ENCODE data around the gene VCP. TPM values are rescaled to one million over a fixed set of nuclear protein-coding genes. Genes with fewer than 3 reads are reported as not detected.

VCP gene
- polyA plus RNA-seq, 2 of the 4 experiments (the other 2 are of a cell fraction): 390 to 428 TPM

GRCh38 chr9:35069020-35069419 is 3.4 kb downstream of the VCP start:
- WGBS (ENCODE audit: missing lambda C conversion rate): 69% methylated on average over 4 of the region's 4 CpGs
- ATAC-seq: no peak
- Histone ChIP-seq H3K9me3 (no peaks in the 10 kb centered on the region), H3K4me3 (no peak overlapping the region), H3K27ac (no peak overlapping the region), H3K4me2 (peak overlapping the region; percentile 83), H3K4me1 (peaks cover 28% of the 10 kb centered on the region)
- DNase-seq (ENCODE audit: low read depth in 1 of 2, low spot score in 1 of 2): no peak
- no peak for FAIRE-seq
- POLR2A ChIA-PET: no interaction called here
- CTCF ChIA-PET: interaction anchor here (0.9 to 1.4 kb wide), 4 partner anchors 17 to 169 kb away, joined by 3 to 4 read pairs (median 4); no protein-coding TSS in a partner anchor
- TF ChIP-seq, protein P1, sequence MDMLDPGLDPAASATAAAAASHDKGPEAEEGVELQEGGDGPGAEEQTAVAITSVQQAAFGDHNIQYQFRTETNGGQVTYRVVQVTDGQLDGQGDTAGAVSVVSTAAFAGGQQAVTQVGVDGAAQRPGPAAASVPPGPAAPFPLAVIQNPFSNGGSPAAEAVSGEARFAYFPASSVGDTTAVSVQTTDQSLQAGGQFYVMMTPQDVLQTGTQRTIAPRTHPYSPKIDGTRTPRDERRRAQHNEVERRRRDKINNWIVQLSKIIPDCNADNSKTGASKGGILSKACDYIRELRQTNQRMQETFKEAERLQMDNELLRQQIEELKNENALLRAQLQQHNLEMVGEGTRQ (IDR thresholded peaks at IDR 0.05): no peak
- TF ChIP-seq ATOH8 (CRISPR knock-in tag; IDR thresholded peaks at IDR 0.05; ENCODE audit: low read depth): no peak
- no peak for TF ChIP-seq CEBPB (IDR thresholded peaks at IDR 0.05)
- TF ChIP-seq RARB (CRISPR knock-in tag; IDR thresholded peaks at IDR 0.05): no peak
- TF ChIP-seq HOXB13 (CRISPR knock-in tag; IDR thresholded peaks at IDR 0.05; ENCODE audit: low read depth): no peak
- TF ChIP-seq ZNF302 (CRISPR knock-in tag; IDR thresholded peaks at IDR 0.05): no peak
- TF ChIP-seq NFE2L2 (conservative IDR thresholded peaks at IDR 0.05; ENCODE audit: low read length): no peak
- TF ChIP-seq, protein P2, sequence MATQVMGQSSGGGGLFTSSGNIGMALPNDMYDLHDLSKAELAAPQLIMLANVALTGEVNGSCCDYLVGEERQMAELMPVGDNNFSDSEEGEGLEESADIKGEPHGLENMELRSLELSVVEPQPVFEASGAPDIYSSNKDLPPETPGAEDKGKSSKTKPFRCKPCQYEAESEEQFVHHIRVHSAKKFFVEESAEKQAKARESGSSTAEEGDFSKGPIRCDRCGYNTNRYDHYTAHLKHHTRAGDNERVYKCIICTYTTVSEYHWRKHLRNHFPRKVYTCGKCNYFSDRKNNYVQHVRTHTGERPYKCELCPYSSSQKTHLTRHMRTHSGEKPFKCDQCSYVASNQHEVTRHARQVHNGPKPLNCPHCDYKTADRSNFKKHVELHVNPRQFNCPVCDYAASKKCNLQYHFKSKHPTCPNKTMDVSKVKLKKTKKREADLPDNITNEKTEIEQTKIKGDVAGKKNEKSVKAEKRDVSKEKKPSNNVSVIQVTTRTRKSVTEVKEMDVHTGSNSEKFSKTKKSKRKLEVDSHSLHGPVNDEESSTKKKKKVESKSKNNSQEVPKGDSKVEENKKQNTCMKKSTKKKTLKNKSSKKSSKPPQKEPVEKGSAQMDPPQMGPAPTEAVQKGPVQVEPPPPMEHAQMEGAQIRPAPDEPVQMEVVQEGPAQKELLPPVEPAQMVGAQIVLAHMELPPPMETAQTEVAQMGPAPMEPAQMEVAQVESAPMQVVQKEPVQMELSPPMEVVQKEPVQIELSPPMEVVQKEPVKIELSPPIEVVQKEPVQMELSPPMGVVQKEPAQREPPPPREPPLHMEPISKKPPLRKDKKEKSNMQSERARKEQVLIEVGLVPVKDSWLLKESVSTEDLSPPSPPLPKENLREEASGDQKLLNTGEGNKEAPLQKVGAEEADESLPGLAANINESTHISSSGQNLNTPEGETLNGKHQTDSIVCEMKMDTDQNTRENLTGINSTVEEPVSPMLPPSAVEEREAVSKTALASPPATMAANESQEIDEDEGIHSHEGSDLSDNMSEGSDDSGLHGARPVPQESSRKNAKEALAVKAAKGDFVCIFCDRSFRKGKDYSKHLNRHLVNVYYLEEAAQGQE (IDR thresholded peaks at IDR 0.05): no peak
- no peak for TF ChIP-seq HES2 (IDR thresholded peaks at IDR 0.05)
- no peak for TF ChIP-seq RAD21 (conservative IDR thresholded peaks at IDR 0.05 in 1 of 2, IDR thresholded peaks at IDR 0.05 in 1 of 2)
- no peak for TF ChIP-seq NR3C1 (IDR thresholded peaks at IDR 0.05)
- TF ChIP-seq CBX2 (IDR thresholded peaks at IDR 0.05; ENCODE audit: borderline replicate concordance, low read depth): no peak
- TF ChIP-seq MYC (IDR thresholded peaks at IDR 0.05; ENCODE audit: borderline replicate concordance, low read length): no peak
- TF ChIP-seq POLR2A (IDR thresholded peaks at IDR 0.05; ENCODE audit: low read length): no peak
- no peak for TF ChIP-seq TP53 (CRISPR knock-in tag; IDR thresholded peaks at IDR 0.05)
- TF ChIP-seq, protein P3, sequence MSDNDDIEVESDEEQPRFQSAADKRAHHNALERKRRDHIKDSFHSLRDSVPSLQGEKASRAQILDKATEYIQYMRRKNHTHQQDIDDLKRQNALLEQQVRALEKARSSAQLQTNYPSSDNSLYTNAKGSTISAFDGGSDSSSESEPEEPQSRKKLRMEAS (IDR thresholded peaks at IDR 0.05): no peak

DNA sequence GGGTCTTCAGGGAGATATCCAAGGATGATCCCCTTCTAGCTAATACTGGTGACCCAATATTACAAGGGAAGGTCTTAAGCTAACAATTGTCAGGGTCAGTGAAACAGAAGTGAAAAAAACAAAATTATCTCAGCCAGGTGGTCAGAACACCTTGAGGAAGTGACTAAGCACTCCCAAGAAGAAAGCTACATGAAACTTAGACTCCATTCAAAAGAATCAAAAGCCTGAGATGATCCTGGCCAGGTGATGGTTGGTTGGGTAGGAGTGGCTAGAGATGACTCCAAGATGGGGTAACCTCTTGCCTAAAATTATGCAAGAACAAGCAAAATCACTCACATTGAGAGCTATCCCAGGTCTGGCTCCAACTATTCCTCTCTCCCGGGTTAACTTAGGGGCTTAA is 5.4 kb downstream of the VCP start:
- no peak overlapping the region for H3K4me3 ChIP-seq
- CTCF ChIA-PET: interaction anchor here (1.0 to 2.5 kb wide), 4 partner anchors 15 to 49 kb away, joined by 6 to 12 read pairs (median 9); partner anchors contain the start of gene PIGO
- DNase-seq (ENCODE audit: low read depth in 1 of 2, low spot score in 1 of 2): no peak

More for the DNA sequence above, 5.4 kb downstream of the VCP start:
- H3K27ac ChIP-seq: no peak overlapping the region
- POLR2A ChIA-PET: no interaction called here
- FAIRE-seq: no peak
- no peak for ATAC-seq
- H3K9me3 ChIP-seq: no peaks in the 10 kb centered on the region
- peaks cover 24% of the 10 kb centered on the region for H3K4me1 ChIP-seq
- H3K4me2 ChIP-seq: no peak overlapping the region
- WGBS (ENCODE audit: missing lambda C conversion rate): 96% methylated on average over 1 of the region's 1 CpG
- TF ChIP-seq MAZ (IDR thresholded peaks at IDR 0.05; ENCODE audit: borderline replicate concordance, low read depth, low read length): no peak
- no peak for TF ChIP-seq RNF2 (IDR thresholded peaks at IDR 0.05; ENCODE audit: borderline replicate concordance, low read depth)
- no peak for TF ChIP-seq HMGXB4 (CRISPR knock-in tag; IDR thresholded peaks at IDR 0.05; ENCODE audit: borderline replicate concordance)
- no peak for TF ChIP-seq EP300 (IDR thresholded peaks at IDR 0.05)
- no peak for TF ChIP-seq HEYL (CRISPR knock-in tag; IDR thresholded peaks at IDR 0.05)
- no peak for TF ChIP-seq TFCP2L1 (CRISPR knock-in tag; IDR thresholded peaks at IDR 0.05)
- no peak for TF ChIP-seq ZNF302 (CRISPR knock-in tag; IDR thresholded peaks at IDR 0.05)
- no peak for TF ChIP-seq TP53 (CRISPR knock-in tag; IDR thresholded peaks at IDR 0.05)
- no peak for TF ChIP-seq RAD21 (conservative IDR thresholded peaks at IDR 0.05 in 1 of 2, IDR thresholded peaks at IDR 0.05 in 1 of 2)
- TF ChIP-seq HOXB5 (CRISPR knock-in tag; IDR thresholded peaks at IDR 0.05): no peak
- no peak for TF ChIP-seq NR3C1 (IDR thresholded peaks at IDR 0.05)
- no peak for TF ChIP-seq FOSB (CRISPR knock-in tag; IDR thresholded peaks at IDR 0.05)

All from A549 (cell line).